ENCODE data around the gene ELOVL7. TPM values are rescaled to one million over a fixed set of nuclear protein-coding genes. Genes with fewer than 3 reads are reported as not detected.
"Not testable (repeated sequence)": the region's sequence is repeated elsewhere in the genome, so short reads cannot be mapped to it uniquely, and the experiment has no call there.

Gene ELOVL7
- total and polyA plus RNA-seq, 2 donors (not counting 1 experiment from before 2014, with no cell fraction given), result 0.21 to 0.54 TPM

- Histone ChIP-seq H3K9ac (ENCODE audit: low read length) (no peak overlapping the region), H3K4me2 (replicated peaks; ENCODE audit: low read depth, low read length, poor library complexity, severe bottlenecking) (no peak overlapping the region), H3K36me3 (replicated peaks in 1 of 2; ENCODE audit: control extremely low read depth in 1 of 2, control insufficient read depth in 1 of 2, extremely low read depth in 1 of 2, insufficient read depth in 2 of 2, low read length in 1 of 2) (no peaks in the 10 kb centered on the region), H3K27me3 (replicated peaks in 1 of 4; ENCODE audit: control extremely low read depth in 1 of 4, control insufficient read depth in 3 of 4, insufficient read depth in 4 of 4, low read length in 3 of 4) (no peaks in the 10 kb centered on the region), H3K27ac (ENCODE audit: low read length in 2 of 2) (no peak overlapping the region), H3K4me1 (ENCODE audit: control insufficient read depth in 2 of 2, insufficient read depth in 2 of 2, low read length in 2 of 2) (no peaks in the 10 kb centered on the region), H4K20me1 (ENCODE audit: control insufficient read depth, insufficient read depth, low read length, poor library complexity, severe bottlenecking) (no peaks in the 10 kb centered on the region), H3K4me3 (ENCODE audit: control extremely low read depth in 1 of 5, extremely low read depth in 1 of 5, insufficient read depth in 1 of 5, low read depth in 2 of 5, low read length in 4 of 5) (no peak overlapping the region), H3K9me3 (ENCODE audit: control extremely low read depth in 1 of 3, control insufficient read depth in 2 of 3, insufficient read depth in 1 of 3, low read length in 2 of 3) (peaks cover 0 to 11% (median 5%) of the 10 kb centered on the region in 3 donors), H2AFZ (ENCODE audit: insufficient read depth, low read depth, low read length, poor library complexity, severe bottlenecking) (no peak overlapping the region), H3K79me2 (ENCODE audit: control insufficient read depth, insufficient read depth, low read length) (no peaks in the 10 kb centered on the region)
- Mint-ChIP-seq H3K4me1 (no peaks in the 10 kb centered on the region), H3K9me3 (ENCODE audit: insufficient read depth) (peaks cover 10% of the 10 kb centered on the region), H3K4me3 (no peak overlapping the region), H3K27ac (no peak overlapping the region), H3K27me3 (no peaks in the 10 kb centered on the region)
- intact Hi-C loops (cut with micrococcal nuclease), result no loop called here
- ChIA-PET CTCF (no interaction called here), POLR2A (no interaction called here)
- ATAC-seq (ENCODE audit: low read depth), result no peak
- no peak for TF ChIP-seq CTCF (IDR thresholded peaks at IDR 0.05)
- no peak for TF ChIP-seq EZH2 (IDR thresholded peaks at IDR 0.05; ENCODE audit: borderline replicate concordance, insufficient read depth, low read depth, low read length, poor library complexity, severe bottlenecking)
- no peak for DNase-seq
Measured at GRCh38 chr5:60872892-60873291, 28.8 kb upstream of the ELOVL7 start.

- Histone ChIP-seq H3K27me3 (replicated peaks in 1 of 4; ENCODE audit: control extremely low read depth in 1 of 4, control insufficient read depth in 3 of 4, insufficient read depth in 4 of 4, low read length in 3 of 4) (no peaks in the 10 kb centered on the region), H3K27ac (ENCODE audit: low read length in 2 of 2) (no peak overlapping the region), H3K79me2 (ENCODE audit: control insufficient read depth, insufficient read depth, low read length) (no peaks in the 10 kb centered on the region), H3K36me3 (replicated peaks in 1 of 2; ENCODE audit: control extremely low read depth in 1 of 2, control insufficient read depth in 1 of 2, extremely low read depth in 1 of 2, insufficient read depth in 2 of 2, low read length in 1 of 2) (no peaks in the 10 kb centered on the region), H3K4me3 (ENCODE audit: control extremely low read depth in 1 of 5, extremely low read depth in 1 of 5, insufficient read depth in 1 of 5, low read depth in 2 of 5, low read length in 4 of 5) (no peak overlapping the region), H3K9me3 (ENCODE audit: control extremely low read depth in 1 of 3, control insufficient read depth in 2 of 3, insufficient read depth in 1 of 3, low read length in 2 of 3) (peaks cover 0 to 13% (median 5%) of the 10 kb centered on the region in 3 donors), H2AFZ (ENCODE audit: insufficient read depth, low read depth, low read length, poor library complexity, severe bottlenecking) (no peak overlapping the region), H3K4me1 (ENCODE audit: control insufficient read depth in 2 of 2, insufficient read depth in 2 of 2, low read length in 2 of 2) (no peaks in the 10 kb centered on the region), H3K9ac (ENCODE audit: low read length) (no peak overlapping the region), H3K4me2 (replicated peaks; ENCODE audit: low read depth, low read length, poor library complexity, severe bottlenecking) (no peak overlapping the region), H4K20me1 (ENCODE audit: control insufficient read depth, insufficient read depth, low read length, poor library complexity, severe bottlenecking) (no peaks in the 10 kb centered on the region)
- ATAC-seq (ENCODE audit: low read depth), result no peak
- no peak for DNase-seq
- H3K4me3 Mint-ChIP-seq, result no peak overlapping the region
- CTCF ChIA-PET, result no interaction called here
- no CpG with 5 or more reads among the region's 3 CpGs for WGBS (ENCODE audit: insufficient coverage)
- TF ChIP-seq EZH2 (IDR thresholded peaks at IDR 0.05; ENCODE audit: borderline replicate concordance, insufficient read depth, low read depth, low read length, poor library complexity, severe bottlenecking) (no peak), CTCF (IDR thresholded peaks at IDR 0.05) (no peak)
- POLR2A ChIA-PET, result no interaction called here
- H3K9me3 Mint-ChIP-seq (ENCODE audit: insufficient read depth), result peaks cover 10% of the 10 kb centered on the region
- H3K4me1 Mint-ChIP-seq, result no peaks in the 10 kb centered on the region
- intact Hi-C loops (cut with micrococcal nuclease), result no loop called here
- H3K27ac Mint-ChIP-seq, result no peak overlapping the region
- no peaks in the 10 kb centered on the region for H3K27me3 Mint-ChIP-seq
Measured at GRCh38 chr5:60870857-60871256, 26.8 kb upstream of the ELOVL7 start.

- 98% methylated on average over 12 of the region's 16 CpGs for WGBS (ENCODE audit: insufficient coverage)
- DNase-seq; H3K27ac ChIP-seq (ENCODE audit: low read length in 2 of 2); H3K4me3 Mint-ChIP-seq; H3K4me2 ChIP-seq (replicated peaks; ENCODE audit: low read depth, low read length, poor library complexity, severe bottlenecking); ATAC-seq (ENCODE audit: low read depth); H3K9ac ChIP-seq (ENCODE audit: low read length); H3K27me3 ChIP-seq (replicated peaks in 1 of 4; ENCODE audit: control extremely low read depth in 1 of 4, control insufficient read depth in 3 of 4, insufficient read depth in 4 of 4, low read length in 3 of 4); H3K9me3 Mint-ChIP-seq (ENCODE audit: insufficient read depth); H3K4me3 ChIP-seq (ENCODE audit: control extremely low read depth in 1 of 5, extremely low read depth in 1 of 5, insufficient read depth in 1 of 5, low read depth in 2 of 5, low read length in 4 of 5); H3K27ac Mint-ChIP-seq; POLR2A ChIA-PET; intact Hi-C loops (cut with micrococcal nuclease); H4K20me1 ChIP-seq (ENCODE audit: control insufficient read depth, insufficient read depth, low read length, poor library complexity, severe bottlenecking); H3K27me3 Mint-ChIP-seq; H2AFZ ChIP-seq (ENCODE audit: insufficient read depth, low read depth, low read length, poor library complexity, severe bottlenecking); H3K4me1 ChIP-seq (ENCODE audit: control insufficient read depth in 2 of 2, insufficient read depth in 2 of 2, low read length in 2 of 2); CTCF ChIA-PET; H3K79me2 ChIP-seq (ENCODE audit: control insufficient read depth, insufficient read depth, low read length); H3K9me3 ChIP-seq (ENCODE audit: control extremely low read depth in 1 of 3, control insufficient read depth in 2 of 3, insufficient read depth in 1 of 3, low read length in 2 of 3); H3K36me3 ChIP-seq (replicated peaks in 1 of 2; ENCODE audit: control extremely low read depth in 1 of 2, control insufficient read depth in 1 of 2, extremely low read depth in 1 of 2, insufficient read depth in 2 of 2, low read length in 1 of 2); H3K4me1 Mint-ChIP-seq: not testable (repeated sequence)
Measured at GRCh38 chr5:60860572-60860971, 16.5 kb upstream of the ELOVL7 start.
